GM12892 (cell line): ENCODE results near the gene C3orf49.

ENCODE experiments used
- DNase-seq: peaks from one replicate; pipeline ENCODE4 v3.0.0; 2011; ENCODE audit not compliant: insufficient read length
- FAIRE-seq: peaks from 2 replicates; lab custom pipeline; 2011; peaks lifted over from hg19 to GRCh38; lab: Jason Lieb, UNC
- POLR2A ChIP-seq: IDR thresholded peaks from 2 replicates; pipeline ENCODE4 v1.6.1; 2011; ENCODE audit warnings: low read depth, low read length, control low read depth
- POLR2AphosphoS5 ChIP-seq: IDR thresholded peaks from 2 replicates; pipeline ENCODE4 v1.6.1; 2011; ENCODE audit warnings: low read depth, low read length, control low read depth
- TAF1 ChIP-seq: IDR thresholded peaks from 2 replicates; pipeline ENCODE4 v1.6.1; 2011; ENCODE audit warnings: low read depth, mild to moderate bottlenecking, control low read depth, low read length, borderline replicate concordance

C3orf49 gene

GRCh38 chr3:63870615-63871005, 51.5 kb downstream of the C3orf49 start:
- TF ChIP-seq POLR2AphosphoS5, result no peak
- no peak for TF ChIP-seq TAF1
- TF ChIP-seq POLR2A, result no peak
- no peak for FAIRE-seq
- DNase-seq, result no peak

DNA sequence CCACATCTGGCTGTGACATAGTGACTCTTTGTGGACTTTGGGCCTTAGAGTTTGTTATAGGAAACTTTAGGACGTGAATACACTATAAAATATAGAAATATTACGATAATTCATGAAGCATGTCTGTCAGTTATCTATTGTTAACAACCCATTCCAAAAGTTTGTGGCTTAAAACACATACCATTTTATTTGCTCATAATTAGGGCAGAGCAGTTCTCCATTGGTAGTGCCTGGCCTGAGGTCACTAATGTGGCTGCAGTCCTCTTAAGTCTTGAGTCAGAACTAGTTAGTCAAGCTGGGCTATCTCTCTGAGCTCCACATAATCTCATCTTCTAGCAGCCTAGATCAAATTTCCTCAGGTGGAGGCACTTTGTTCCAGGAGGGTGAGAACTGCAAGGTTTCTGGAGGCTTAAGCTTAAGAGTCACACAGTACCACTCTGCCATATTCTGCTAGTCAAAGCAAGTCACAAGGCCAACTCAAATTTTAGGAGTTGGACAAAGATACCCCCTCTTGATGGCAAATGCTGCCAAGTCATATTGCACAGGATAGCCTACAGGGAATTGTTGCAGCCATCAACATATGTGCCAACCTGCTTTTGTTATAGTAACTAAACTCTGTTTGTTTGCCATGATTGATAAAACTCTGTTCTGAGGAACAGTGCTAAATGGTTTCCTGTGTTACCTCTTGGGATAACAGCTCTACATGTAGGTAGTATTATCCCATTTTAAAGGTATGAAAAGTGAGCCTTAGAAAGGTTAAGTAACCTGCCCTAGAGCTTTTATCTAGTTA, 53.2 kb downstream of the C3orf49 start:
- TF ChIP-seq POLR2A, result no peak
- TF ChIP-seq POLR2AphosphoS5, result no peak
- TF ChIP-seq TAF1, result no peak
- no peak for DNase-seq
- no peak for FAIRE-seq

- no peak for TF ChIP-seq POLR2A
- TF ChIP-seq TAF1, result no peak
- no peak for TF ChIP-seq POLR2AphosphoS5
- FAIRE-seq, result no peak
Measured at GRCh38 chr3:63874769-63875168, 55.7 kb downstream of the C3orf49 start.

GRCh38 chr3:63875510-63875909, 56.4 kb downstream of the C3orf49 start:
- FAIRE-seq (no peak), DNase-seq (no peak)
- no peak for TF ChIP-seq POLR2A
- no peak for TF ChIP-seq POLR2AphosphoS5
- no peak for TF ChIP-seq TAF1

More at GRCh38 chr3:63874769-63875168, 55.7 kb downstream of the C3orf49 start:
- DNase-seq, result no peak

GRCh38 chr3:63876260-63876659, 57.2 kb downstream of the C3orf49 start:
- DNase-seq (no peak), FAIRE-seq (no peak)
- no peak for TF ChIP-seq TAF1
- no peak for TF ChIP-seq POLR2AphosphoS5
- TF ChIP-seq POLR2A, result no peak

DNA sequence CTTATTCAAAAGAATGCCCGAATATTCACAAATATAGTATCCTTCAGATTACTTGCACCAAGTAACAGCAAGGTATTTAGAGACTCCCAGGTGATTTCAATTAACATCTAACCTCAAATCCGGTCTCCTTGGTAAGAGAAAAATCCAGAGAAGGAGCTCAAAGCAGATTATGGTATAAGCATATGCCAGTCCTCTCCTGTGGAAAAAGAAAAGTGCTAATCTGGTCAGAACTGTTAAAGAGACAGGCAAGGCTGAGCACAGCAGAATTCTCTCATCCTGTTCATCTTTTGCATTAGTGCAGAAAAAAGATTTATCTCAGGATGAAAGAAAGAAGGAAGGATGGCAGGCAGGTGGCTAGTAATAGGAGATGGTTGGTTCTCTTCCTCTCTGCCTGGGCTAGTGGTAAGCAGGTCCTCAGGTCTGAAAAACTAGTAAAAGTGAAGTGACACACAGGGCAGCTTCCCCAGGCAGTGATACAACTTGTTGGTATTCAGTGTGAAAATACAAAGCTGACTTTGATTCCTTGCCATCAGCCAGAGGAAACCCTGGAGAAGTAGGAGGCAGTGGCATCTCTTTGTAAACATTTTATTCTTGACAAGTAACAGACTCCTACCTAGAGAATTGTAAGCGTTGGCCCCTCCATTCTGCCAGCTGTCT, 58.8 kb downstream of the C3orf49 start:
- TF ChIP-seq POLR2AphosphoS5, result no peak
- no peak for TF ChIP-seq POLR2A
- TF ChIP-seq TAF1, result no peak
- FAIRE-seq, result no peak
- DNase-seq, result no peak

GRCh38 chr3:63878394-63879060, 59.4 kb downstream of the C3orf49 start:
- TF ChIP-seq POLR2AphosphoS5, result no peak
- TF ChIP-seq TAF1, result no peak
- TF ChIP-seq POLR2A, result no peak
- DNase-seq (no peak), FAIRE-seq (no peak)

- no peak for DNase-seq
- TF ChIP-seq POLR2A, result no peak
- no peak for TF ChIP-seq TAF1
- no peak for TF ChIP-seq POLR2AphosphoS5
- FAIRE-seq, result no peak
Measured at GRCh38 chr3:63880653-63881052, 61.6 kb downstream of the C3orf49 start.

DNA sequence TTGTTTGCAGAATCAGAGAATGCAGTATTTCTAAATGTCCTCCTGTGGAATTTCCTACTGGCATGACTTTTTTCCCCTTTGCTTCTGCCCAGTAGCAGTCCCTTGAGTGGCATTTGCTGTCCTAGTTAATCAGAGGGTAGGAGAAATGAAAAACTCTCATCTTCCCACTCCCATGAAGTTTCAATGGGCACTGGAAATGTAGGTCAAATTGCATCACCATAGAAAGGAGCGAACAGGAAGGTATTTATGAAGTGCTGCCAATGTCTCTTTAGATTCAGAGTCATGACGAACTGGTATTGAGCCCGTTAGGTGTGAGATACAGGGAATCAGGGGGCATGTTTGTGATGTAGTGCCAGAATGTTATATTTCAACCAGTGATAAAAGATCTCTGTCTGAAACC, 67.8 kb downstream of the C3orf49 start:
- TF ChIP-seq TAF1, result no peak
- TF ChIP-seq POLR2A, result no peak
- TF ChIP-seq POLR2AphosphoS5, result no peak
- FAIRE-seq, result no peak
- DNase-seq, result no peak

DNA sequence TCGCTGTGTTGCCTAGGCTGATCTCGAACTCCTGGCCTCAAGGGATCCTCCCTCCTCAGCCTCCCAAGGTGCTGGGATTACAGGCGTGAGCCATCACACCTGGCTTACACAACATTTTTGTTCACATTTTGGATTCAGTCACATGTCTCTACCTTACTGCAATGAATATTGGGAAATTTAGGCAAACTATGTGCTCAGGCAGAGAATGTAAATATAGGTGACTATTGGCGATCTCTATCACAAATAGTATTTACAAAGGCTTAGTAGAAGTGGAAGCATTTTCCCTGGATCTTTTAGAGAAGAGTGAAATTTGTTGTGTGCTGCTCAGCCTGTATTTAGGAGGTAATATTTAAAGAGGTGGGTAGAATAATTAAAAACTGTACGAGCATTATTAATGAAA, 72.4 kb downstream of the C3orf49 start:
- DNase-seq (no peak), FAIRE-seq (no peak)
- no peak for TF ChIP-seq POLR2A
- no peak for TF ChIP-seq TAF1
- TF ChIP-seq POLR2AphosphoS5, result no peak

- TF ChIP-seq TAF1, result no peak
- DNase-seq, result no peak
- FAIRE-seq, result no peak
Measured at GRCh38 chr3:63892773-63893352, 73.8 kb downstream of the C3orf49 start.
